Fibroblast of villous mesenchyme (primary cell): ENCODE results near the gene MAP7. TPM values are rescaled to one million over a fixed set of nuclear protein-coding genes. Genes with fewer than 3 reads are reported as not detected.

ENCODE experiments used
- DNase-seq: peaks from one replicate; pipeline ENCODE4 v3.0.0-alpha.2; 2010; ENCODE audit warnings: low read depth
- H3K4me3 ChIP-seq: 2 replicates; pipeline ENCODE4 v1.5.1; 2011; ENCODE audit warnings: low read depth, mild to moderate bottlenecking, low read length
- total RNA-seq: library from RNA; depleted of rRNA; stranded (reverse); fragments of >200 nt; gene quantifications from 2 replicates; pipeline ENCODE4 v1.2.3, GENCODE V29; 2012
- TF ChIP-seq, protein P1 (sequence below): IDR thresholded peaks from 2 replicates; pipeline ENCODE4 v1.5.1; 2012; ENCODE audit warnings: low read depth, mild to moderate bottlenecking, low read length; ENCODE audit not compliant: insufficient read depth

MAP7 gene
- total RNA-seq, 1 donor = 1.3 TPM

DNA sequence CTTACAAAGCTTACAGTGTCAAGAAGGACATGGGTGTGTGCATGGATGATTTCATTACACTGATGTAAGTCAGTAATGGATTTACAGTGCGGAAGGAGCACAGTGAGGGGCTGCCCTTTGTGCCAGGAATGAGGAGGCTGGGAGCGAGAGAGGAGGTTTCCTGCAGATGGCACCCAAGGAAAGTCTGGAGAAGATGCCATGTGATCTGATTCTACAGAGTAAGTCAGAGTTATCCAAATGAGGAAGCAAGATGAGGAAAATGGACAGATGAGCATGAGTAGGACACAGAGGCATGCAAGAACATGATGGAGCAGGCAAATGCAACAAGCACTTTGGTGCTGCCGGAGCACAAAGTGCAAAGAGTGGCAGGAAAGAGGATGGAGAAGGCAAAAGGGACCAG lies 29.7 kb downstream of the MAP7 start:
- TF ChIP-seq, protein P1, sequence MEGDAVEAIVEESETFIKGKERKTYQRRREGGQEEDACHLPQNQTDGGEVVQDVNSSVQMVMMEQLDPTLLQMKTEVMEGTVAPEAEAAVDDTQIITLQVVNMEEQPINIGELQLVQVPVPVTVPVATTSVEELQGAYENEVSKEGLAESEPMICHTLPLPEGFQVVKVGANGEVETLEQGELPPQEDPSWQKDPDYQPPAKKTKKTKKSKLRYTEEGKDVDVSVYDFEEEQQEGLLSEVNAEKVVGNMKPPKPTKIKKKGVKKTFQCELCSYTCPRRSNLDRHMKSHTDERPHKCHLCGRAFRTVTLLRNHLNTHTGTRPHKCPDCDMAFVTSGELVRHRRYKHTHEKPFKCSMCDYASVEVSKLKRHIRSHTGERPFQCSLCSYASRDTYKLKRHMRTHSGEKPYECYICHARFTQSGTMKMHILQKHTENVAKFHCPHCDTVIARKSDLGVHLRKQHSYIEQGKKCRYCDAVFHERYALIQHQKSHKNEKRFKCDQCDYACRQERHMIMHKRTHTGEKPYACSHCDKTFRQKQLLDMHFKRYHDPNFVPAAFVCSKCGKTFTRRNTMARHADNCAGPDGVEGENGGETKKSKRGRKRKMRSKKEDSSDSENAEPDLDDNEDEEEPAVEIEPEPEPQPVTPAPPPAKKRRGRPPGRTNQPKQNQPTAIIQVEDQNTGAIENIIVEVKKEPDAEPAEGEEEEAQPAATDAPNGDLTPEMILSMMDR = no peak
- DNase-seq = no peak
- no peak overlapping the region for H3K4me3 ChIP-seq

- no peak for DNase-seq
- H3K4me3 ChIP-seq = no peak overlapping the region
- TF ChIP-seq, protein P1 = no peak
Measured at GRCh38 chr6:136517582-136517981, 32.6 kb downstream of the MAP7 start.

DNA sequence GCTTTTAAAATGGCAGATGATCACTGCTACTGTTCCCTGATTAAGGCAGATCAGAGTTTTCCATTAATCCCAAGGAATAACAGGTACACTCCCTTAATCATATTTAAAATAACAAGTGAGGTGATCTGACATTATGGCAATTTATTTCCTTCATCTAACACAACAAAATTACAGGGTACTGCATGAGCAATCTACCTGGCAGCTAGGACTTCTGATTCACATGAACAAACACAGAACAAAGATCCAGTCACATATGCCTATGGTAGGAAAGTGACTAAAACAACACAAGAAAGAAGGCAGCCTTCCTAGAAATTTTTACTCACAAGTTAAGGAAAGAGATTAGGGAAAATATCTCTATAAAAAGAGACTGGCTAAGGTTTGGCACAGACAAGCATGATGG lies 33.2 kb downstream of the MAP7 start:
- TF ChIP-seq, protein P1 = no peak
- no peak overlapping the region for H3K4me3 ChIP-seq
- no peak for DNase-seq

DNA sequence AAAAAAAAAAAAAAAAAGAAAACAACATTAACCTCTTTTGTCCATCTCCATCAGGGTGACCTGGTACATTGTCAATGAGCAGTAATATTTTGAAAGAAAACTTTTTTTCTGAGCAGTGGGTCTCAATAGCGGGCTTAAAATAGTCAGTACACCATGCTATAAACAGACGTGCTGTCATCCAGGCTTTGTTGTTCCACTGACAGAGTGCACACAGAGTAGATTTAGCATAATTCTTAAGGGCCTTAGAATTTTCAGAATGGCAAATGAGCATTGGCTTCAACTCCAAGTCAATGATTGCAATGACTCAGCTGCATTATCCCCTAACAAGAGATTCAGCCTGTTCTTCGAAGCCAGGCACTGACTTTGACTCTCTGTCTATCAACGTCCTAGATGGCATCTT lies 35.6 kb downstream of the MAP7 start:
- no peak overlapping the region for H3K4me3 ChIP-seq
- no peak for DNase-seq
- TF ChIP-seq, protein P1 = no peak

GRCh38 chr6:136511926-136512325 lies 38.3 kb downstream of the MAP7 start:
- no peak overlapping the region for H3K4me3 ChIP-seq
- TF ChIP-seq, protein P1 = no peak
- DNase-seq = no peak

DNA sequence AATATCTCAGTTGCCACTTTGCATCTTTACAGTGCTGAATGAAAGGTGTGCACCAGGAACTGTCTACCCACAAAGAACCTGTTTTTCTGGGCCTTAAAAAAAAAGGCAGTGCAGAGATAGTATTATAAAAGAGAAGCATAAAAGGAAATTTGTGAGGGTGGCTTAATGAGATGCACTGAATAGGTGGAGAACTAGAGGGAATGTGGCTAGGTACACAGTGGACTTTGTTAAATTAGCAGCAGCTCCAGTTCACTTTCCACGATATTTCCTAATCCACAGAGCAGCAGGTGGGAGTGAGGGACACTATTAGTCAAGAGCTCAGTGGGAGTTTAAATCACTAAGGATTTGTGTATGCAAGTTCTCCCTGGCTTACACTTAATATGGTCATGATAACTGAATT lies 38.8 kb downstream of the MAP7 start:
- no peak for DNase-seq

GRCh38 chr6:136510782-136511181 lies 39.4 kb downstream of the MAP7 start:
- DNase-seq = no peak
- TF ChIP-seq, protein P1 = no peak
- H3K4me3 ChIP-seq = no peak overlapping the region

More for the DNA sequence above, 38.8 kb downstream of the MAP7 start:
- TF ChIP-seq, protein P1 = no peak
- no peak overlapping the region for H3K4me3 ChIP-seq
